HG03280 (cell line): ENCODE data around the gene KCNS1.
"Not testable (repeated sequence)": the region's sequence is repeated elsewhere in the genome, so short reads cannot be mapped to it uniquely, and the experiment has no call there.

Experiments
- ATAC-seq: cut with Tn5 transposase; IDR thresholded peaks from one replicate; pipeline ENCODE4 v1.9.1; 2021; ENCODE audit warnings: mild to moderate bottlenecking, moderate library complexity; ENCODE audit not compliant: unreplicated experiment

The KCNS1 gene

DNA sequence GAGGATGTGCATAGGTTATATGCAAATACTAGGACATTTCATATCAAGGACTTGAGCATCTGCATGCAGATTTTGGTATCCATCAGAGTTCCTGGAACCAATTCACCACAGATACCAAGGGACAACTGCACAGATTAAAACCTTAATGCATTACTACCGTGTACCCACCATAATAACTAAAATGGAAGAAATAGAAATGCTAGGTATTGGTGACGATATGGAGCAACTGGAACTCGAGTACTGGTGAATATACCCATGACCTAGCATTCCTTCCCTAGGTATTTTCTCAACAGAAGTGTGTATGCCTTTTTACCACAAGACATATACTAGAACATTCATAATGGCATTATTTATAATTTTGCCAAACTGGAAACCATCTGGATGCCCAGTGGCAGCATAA is 18.5 kb downstream of the KCNS1 start:
- no peak for ATAC-seq

DNA sequence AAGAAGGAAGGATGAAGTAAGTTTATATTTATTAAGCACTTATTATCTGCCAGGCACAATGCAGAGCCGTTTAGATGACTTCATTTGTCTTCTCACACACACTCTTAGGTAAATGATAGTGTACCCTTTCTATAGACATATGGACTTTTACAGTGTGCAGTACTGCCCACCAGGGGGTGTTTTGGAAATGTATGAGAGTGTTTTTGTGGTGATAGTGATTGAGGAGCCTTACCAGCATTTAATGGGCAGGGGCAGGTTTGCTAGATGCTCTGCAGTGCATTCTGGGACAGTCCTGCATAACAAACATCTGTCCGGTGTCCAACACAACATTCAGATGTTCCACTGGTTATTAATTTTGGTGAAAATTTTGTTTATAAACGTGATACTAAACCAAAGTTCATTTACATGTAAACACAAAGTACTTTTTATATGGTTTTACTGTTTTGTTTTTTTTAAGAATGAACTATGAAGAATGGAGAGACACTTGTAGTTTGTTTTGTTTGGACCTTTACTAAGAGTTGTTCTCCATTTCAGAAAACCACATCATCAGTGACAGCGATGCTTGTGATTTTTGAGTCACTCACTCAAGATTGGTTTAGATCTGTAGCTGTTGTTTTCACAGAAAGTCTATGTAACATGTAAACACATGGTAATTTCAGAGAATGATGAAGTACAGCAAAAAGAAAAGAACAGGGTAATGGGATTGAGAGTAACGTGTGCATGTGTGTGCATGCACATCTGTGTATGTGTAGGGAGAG is 19.9 kb downstream of the KCNS1 start:
- no peak for ATAC-seq

DNA sequence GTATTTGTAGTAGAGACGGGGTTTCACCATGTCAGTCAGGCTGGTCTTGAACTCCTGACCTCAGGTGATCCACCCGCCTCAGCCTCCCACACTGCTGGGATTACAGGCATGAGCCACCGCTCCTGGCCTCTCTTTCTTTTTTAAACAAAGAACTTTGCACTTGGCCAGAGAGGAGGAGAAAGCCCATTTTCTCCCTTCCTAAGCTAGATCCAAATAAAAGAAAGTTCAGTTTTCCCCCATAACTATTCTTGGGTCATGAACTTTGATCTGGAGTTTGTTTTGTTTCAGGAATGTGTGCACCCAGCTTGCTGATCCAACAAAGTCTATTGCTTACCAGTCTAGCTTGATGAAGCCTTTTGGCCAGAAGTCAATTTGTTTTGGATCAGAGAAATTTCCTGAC is 23.4 kb downstream of the KCNS1 start:
- ATAC-seq = no peak

DNA sequence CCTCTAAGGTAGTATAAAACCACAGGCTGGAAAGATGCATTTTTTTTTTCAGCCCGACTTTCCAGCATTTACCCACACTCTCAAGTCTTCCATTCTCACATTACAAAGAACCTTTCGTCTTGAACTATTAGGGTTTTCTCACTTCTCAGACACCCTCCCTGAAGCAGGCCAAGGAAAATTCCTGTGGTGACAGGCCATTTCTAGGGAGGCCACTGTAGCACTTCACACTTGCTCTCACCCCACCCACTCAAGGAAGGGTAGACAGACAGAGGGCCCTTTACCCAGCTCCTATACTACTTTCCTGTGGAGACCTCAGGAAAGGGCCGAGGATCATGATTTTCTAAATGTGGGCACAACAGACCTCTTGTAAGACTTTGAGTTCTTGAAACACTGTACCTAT is 27.7 kb downstream of the KCNS1 start:
- ATAC-seq = no peak

DNA sequence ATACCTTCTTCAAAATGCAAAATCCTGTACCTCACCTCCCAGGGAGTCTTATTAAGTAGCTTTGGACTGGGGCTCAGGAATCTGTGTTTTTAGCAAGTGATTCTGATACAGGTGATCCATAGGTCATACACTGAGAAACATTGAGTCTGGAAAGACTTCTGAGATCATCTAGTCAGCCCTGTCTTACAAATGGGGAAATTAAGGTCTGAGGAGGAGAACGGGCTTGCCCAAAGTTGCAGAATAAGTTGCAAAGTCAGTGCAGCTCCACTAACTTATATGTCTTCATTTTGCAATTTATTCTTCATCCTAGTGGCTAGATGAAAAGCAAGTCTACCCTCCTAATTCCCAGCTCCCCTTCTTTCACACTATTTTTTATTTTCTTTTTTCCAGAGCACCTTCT is 28.9 kb downstream of the KCNS1 start:
- no peak for ATAC-seq

DNA sequence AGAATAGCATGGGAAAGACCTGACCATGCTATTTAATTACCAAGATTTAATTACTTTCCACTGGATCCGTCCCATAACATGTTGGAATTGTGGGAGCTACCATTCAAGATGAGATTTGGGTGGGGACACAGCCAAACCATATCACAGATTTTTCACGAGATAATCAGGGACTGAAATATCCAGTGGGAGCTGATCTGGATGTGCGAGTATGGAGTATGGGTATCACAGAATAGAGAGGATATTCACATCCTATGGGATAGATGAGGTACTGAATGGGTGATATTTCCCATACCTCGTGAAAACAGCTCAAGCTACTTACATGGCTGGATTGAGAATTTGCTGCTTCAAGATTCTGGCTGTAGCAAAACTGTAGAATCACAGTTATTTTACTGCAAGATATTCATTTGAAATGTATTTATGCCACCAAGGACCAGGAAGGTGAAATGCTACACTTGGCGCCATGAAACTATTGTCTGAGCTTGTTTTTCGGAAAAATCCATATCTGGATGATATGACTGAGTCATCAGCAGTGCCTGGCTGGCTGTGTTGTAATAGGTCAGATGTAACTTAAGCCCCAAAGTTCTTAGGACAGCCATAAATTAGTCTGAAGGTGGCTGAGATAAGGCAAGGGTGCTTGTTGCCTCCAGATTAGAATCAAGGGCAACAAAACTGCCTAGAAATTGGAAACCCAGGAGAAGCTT is 29.8 kb downstream of the KCNS1 start:
- no peak for ATAC-seq

DNA sequence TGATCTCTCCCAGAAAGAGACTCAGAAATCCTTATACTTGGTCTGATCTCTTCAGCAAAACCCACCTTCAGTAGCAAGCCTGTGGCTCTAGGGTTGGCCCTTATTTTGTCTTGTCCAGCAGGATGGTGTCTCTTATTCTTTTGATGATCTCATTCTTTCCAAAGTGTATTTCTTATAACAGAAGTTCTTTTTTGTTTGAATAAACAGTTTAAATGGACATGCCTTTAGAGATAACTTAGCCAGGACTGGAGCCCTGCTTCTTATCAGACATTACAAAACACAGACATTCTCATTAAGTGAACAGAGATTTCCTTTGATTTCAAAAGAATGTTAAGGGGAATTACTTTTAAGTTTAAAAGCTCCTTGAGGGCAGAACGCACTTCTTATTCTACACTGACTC is 31.7 kb downstream of the KCNS1 start:
- no peak for ATAC-seq

DNA sequence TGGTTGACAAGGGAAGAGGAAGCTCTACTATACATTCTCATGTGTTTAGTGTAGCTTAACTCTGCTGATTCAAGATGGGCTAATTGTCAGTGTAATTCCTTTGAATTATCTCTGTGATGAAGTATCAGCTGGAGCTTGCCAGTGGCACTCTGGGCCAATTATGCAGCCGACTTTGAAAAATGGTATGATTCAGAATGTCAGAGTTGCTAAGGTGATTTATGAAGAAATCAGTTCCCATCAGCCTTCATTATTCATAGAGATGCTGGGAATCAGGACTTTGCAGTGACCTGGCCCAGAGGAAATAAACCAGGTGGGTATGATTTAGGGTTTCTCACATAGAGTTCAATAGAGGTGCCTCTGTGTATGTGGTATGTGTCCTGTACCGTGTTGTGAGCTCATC is 33.4 kb downstream of the KCNS1 start:
- no peak for ATAC-seq

DNA sequence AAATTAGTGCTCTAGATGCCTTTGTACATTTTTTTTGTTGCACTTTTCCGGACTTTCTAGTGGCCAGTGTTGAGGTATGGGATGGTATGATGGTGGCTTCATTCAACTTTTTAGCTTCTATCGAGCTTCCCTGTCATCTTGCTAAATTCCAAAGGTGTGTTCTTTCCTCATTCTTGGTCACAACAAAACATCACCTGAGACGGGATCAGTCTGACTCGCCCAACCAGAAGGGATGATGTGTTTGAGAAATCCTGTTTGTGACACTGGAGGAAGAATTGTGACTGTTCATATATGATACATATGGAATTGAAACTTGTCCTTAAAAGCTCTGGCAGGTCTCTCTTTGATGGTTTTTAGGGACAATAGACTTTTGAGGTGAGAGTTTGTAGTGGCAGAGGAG is 33.8 kb downstream of the KCNS1 start:
- no peak for ATAC-seq

DNA sequence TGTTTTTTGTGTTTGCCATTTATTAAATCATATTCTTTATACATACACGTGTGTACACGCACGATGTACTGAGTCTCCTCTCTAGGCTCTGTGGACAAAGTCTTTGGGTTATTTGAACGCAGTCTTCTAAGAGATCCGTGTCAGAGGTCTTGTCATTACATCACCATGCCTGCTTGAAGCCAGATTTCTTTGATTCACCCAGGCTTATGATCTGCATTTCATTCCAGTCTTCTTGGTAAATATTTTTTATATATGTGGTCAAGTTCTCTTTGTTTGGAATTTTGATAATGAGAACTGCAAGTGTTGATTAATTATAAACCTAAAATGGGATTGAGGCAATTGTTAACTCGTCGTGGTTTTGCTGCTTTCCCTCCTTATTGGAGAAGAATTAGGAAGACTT is 34.6 kb downstream of the KCNS1 start:
- no peak for ATAC-seq

DNA sequence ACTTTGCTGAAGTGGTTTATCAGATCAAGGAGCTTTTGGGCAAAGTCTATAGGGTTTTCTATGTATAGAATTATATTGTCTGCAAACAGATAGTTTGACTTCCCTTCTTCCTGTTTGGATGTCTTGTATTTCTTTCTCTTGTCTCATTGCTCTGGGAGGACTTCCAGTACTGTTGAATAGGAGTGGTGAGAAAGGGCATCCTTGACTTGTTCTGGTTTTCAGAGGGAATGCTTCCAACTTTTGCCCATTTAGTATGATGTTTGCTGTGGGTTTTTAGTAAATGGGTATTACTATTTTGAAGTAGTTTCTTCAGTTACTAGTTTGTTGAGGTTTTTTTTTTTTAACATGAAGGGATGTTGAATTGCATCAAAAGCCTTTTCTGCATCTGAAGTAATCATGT is 36.1 kb downstream of the KCNS1 start:
- no peak for ATAC-seq

DNA sequence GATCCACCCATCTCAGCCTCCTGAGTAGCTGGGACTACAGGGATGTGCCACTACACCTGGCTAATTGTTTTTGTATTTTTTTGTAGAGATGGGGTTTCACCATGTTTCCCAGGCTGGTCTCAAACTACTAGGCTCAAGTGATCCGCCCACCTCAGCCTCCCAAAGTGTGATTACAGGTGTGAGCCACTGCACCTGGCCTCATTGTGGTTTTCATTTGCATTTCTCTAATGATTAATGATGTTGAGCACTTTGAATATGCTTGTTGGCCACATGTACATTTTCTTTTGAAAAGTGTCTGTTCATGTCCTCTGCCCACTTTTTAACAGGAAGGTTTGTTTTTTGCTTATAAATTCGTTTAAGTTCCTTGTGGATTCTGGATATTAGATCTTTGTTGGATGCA is 37.8 kb downstream of the KCNS1 start:
- not testable (repeated sequence) for ATAC-seq

DNA sequence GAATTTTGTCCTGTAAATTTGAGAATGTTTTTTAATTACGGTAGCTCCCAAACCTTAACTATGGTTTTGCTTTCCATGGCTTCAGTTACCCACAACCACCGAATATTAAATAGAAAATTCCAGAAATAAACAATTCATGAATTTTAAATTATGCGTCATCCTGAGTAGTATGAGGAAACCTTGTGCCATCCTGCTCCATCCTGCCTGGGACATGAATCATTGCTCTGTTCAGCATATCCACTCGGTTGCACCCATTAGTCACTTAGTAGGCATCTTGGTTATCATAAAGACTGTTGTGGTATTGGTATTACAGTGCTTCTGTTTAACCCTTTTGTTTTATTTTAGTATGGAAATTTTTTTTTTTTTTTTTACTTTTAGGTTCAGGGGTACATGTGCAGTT is 39.7 kb downstream of the KCNS1 start:
- ATAC-seq = no peak

DNA sequence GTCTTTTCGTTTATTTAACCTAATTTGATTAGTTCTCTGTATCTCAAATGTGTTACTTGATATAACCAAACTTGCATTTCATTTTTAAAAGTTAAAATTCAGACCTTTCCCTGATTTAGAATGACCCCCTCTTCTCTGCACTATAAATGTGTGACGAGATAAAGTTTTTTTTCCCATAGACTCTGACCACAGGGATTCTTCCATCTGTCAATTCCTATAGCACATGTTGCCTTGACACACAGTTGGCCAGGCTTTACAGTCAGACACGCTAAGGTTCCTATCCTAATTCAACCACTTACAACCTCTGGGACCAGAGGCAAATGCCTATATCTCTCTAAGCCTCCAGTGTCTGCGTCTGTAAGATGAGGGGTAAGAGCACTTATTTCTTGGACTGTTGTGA is 40.6 kb downstream of the KCNS1 start:
- no peak for ATAC-seq

DNA sequence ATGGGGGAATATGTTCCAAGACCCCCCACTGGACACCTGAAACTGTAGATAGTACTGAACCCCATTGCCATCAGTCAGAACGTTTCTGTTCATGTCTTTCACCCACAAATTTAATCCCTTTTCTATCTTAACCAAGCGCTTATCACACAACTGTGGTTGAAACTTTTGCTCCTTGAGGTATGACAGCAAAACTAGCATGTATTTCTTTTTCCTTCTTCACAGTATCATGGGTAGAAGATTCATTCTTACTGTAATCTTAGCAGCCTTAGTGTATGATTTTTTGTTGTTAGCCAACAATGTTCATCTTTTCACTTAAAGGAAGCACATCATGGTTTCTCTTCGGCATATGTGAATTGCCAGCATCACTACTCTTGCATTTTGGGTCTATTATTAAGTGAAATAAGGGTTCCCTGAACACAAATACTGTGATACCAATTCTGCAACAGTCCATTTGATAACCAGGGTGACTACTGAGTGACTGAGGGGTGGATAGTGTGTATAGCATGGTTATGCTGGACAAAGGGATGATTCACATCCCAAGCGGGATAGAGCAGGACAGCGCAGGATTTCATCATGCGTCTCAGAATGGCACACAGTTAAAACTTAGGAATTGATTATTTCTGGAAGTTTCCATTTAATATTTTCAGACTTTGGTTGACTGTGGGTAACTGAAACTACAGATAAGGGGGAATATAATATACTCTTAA is 41.8 kb downstream of the KCNS1 start:
- no peak for ATAC-seq

DNA sequence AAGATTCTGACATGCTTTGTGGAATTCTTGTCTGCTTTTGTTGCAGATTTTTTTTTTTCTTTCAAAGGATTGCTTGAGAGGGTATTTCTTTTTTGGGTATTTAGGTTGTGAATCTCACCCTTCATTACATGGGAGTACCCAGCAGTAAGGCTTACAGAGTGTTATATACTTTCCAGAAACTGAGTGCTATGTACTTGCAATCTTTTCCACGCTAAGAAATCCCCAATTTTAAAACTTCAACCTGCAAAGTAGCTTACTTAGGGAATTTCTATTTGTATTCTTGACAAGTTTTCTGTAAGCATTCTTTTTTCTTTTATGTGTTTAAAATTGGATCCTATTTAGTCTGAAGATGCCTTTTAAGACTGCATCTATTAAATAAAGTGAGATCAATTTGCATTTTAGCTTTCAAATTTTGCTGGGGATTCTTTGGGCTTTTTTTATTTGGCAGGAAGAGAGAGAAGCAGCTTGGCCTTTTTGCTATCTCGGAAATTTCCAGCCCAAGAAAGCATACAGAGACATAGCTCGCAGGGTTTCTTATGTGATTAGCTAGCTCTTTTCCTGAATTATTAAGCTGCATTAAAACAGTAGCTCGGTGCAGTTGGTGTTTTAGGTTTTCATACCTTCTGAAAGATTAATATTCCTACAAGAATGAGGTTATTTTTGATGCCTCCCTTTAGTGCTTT is 42.6 kb downstream of the KCNS1 start:
- ATAC-seq = no peak

DNA sequence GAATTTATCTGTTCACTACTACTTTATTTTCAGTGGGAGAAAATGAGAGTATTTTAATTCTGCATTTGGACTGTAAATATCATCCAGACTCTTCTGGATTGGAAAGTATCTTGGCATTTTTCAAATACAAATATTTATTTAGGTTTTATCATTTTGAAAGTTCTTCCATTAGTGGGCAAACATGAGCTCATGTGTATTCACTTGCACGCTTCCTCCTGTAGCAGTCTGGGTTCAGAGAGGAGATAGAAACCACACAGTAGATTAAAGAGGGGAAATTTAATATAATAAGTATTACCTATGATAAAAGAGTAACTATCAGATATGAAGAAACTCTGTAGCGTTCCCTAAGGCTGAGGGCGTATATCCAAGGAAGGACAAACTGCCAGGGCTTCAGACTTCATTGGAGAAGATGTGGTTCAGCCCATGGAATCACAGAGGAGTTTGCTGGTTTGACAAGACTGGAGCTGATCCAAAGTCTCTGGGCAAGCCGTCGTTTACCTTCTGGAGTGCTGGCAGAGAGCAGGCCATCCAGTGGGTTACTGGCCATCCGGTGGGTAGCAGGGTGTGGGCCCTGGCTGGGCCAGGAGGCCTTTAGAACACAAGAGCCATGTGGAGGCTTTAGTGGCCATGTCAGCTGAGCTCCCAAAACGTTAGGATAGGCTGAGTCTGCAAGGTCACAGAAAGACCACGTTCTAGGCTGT is 44.3 kb downstream of the KCNS1 start:
- ATAC-seq = no peak

DNA sequence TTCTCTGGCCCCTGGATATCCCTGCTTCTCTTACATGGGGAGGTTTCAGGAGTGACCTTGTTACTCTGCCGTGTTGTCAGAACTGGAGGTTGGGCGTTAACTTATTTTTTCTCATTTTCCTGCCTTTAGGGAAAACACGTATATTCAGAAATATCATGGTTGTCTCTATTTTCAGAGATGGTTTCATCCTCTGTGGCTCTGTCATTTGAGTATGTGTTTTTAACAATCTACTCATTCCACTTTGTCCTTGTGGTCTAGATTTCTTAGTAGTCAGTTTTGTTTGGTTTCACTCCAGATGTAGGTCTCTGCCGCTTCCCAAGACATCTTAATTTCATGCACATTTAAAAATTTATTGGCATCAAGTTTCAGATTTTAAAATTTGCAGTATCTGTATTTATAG is 45.9 kb downstream of the KCNS1 start:
- ATAC-seq = no peak

DNA sequence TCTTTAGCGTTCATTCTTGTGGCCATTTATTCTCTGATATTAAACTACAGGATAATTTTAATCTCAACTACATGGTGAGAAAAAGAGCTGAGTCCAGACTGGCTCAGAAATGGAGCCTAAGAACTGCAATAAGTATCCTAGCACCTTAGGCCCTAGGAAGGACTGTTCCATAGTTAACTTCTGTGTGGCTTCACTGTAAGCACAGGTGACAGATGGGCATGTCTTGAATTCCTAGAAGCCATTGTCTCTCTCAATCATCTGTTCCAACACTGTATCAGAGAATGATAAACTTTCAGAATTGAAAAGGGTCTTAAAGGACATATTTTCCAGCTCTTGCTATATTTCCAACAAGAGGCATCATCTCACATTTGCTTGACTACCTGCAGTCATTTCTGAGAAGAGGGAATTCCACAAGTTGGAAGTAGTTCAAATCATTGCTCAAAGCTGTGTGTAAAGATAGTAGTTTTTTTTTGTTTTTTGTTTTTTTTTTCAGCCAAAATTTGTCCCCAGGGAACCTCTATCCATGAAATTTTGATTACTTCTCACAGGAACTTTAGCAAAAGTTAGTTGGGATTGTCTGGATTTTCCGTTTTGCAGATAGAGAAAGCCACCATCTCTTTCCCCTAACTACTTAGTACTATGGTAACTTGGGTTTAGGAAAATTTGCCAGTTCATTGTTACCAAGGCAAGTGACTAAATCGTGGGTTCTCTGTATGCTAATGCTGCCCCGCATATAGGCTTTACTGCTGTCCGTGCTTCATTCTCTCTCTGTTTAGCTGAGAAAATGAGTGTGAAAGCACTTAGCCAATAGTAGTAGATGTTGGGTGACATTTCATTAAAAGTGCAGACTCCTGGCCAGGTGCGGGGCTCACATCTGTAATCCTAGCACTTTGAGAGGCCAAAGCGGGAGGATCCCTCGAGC is 47.2 kb downstream of the KCNS1 start:
- ATAC-seq = no peak
